SK-N-SH (cell line): ENCODE data around the gene CDC42EP4.

Experiments
- CHD2 ChIP-seq: fragments of 150-350 bp; IDR thresholded peaks from 2 replicates; pipeline ENCODE4 v1.6.1; 2018; ENCODE audit warnings: low read length; ENCODE audit not compliant: partially characterized antibody
- EP300 ChIP-seq, 2 experiments: IDR thresholded peaks; 2 replicates each; pipeline versions ENCODE4 v1.4.0 to v1.6.1; 2012; ENCODE audit warnings: borderline replicate concordance in 1 of 2, low read depth in 1 of 2, low read length in 1 of 2
- JUND ChIP-seq: IDR thresholded peaks from 2 replicates; pipeline ENCODE4 v1.4.0; 2012
- POLR2AphosphoS5 ChIP-seq: IDR thresholded peaks from 2 replicates; pipeline ENCODE4 v1.6.1; 2012; ENCODE audit warnings: low read depth, low read length
- REST ChIP-seq: IDR thresholded peaks from 2 replicates; pipeline ENCODE4 v1.6.1; 2012; ENCODE audit warnings: mild to moderate bottlenecking, low read depth, low read length, moderate library complexity
- TF ChIP-seq, protein P1 (sequence below): fragments of 200-600 bp; sonication (generic); IDR thresholded peaks from 2 replicates; pipeline ENCODE4 v1.6.1; 2017; ENCODE audit warnings: antibody characterized with exemption, mild to moderate bottlenecking, moderate library complexity

- TF ChIP-seq EP300 (IDR thresholded peaks at IDR 0.05; ENCODE audit: borderline replicate concordance in 1 of 2, low read depth in 1 of 2, low read length in 1 of 2), result no peak
- TF ChIP-seq, protein P1, sequence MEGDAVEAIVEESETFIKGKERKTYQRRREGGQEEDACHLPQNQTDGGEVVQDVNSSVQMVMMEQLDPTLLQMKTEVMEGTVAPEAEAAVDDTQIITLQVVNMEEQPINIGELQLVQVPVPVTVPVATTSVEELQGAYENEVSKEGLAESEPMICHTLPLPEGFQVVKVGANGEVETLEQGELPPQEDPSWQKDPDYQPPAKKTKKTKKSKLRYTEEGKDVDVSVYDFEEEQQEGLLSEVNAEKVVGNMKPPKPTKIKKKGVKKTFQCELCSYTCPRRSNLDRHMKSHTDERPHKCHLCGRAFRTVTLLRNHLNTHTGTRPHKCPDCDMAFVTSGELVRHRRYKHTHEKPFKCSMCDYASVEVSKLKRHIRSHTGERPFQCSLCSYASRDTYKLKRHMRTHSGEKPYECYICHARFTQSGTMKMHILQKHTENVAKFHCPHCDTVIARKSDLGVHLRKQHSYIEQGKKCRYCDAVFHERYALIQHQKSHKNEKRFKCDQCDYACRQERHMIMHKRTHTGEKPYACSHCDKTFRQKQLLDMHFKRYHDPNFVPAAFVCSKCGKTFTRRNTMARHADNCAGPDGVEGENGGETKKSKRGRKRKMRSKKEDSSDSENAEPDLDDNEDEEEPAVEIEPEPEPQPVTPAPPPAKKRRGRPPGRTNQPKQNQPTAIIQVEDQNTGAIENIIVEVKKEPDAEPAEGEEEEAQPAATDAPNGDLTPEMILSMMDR, result no peak
- TF ChIP-seq POLR2AphosphoS5, result no peak
- no peak for TF ChIP-seq REST
- TF ChIP-seq JUND, result no peak
- TF ChIP-seq CHD2, result no peak
These were observed 37.0 kb upstream of the CDC42EP4 start for GRCh38 chr17:73348829-73349095.
